ENCODE results near the gene C19orf73. TPM values are rescaled to one million over a fixed set of nuclear protein-coding genes. Genes with fewer than 3 reads are reported as not detected.
A peak's percentile ranks its signal among the peaks of the same experiment; 100 is the strongest.
"Not testable (repeated sequence)": the region's sequence is repeated elsewhere in the genome, so short reads cannot be mapped to it uniquely, and the experiment has no call there.

Gene C19orf73
- total and polyA plus RNA-seq, 2 donors: 1.6 TPM; not detected in 1

DNA sequence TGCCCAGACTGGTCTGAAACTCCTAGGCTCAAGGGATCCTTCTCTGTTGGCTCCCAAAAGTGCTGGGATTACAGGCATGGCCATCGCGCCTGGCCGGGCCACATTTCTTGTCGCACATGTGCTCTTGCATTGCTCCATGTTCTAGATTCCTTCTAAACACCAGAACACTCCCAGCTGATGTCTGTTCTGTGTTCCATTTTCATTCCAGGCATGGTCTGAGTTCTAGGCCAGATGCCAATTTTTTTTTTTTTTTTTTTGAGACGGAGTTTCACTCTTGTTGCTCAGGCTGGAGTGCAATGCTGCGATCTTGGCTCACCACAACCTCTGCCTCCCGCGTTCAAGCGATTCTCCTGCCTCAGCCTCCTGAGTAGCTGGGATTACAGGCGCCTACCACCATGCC is 2.9 kb upstream of the C19orf73 start:
- H3K4me3 ChIP-seq (ENCODE audit: low read depth, low read length); H3K4me1 ChIP-seq (ENCODE audit: insufficient read depth); H3K36me3 ChIP-seq (ENCODE audit: insufficient read depth); H3K27ac ChIP-seq (ENCODE audit: low read depth); DNase-seq (ENCODE audit: extremely low spot score): not testable (repeated sequence)
- WGBS: 80% methylated on average over 10 of the region's 10 CpGs

DNA sequence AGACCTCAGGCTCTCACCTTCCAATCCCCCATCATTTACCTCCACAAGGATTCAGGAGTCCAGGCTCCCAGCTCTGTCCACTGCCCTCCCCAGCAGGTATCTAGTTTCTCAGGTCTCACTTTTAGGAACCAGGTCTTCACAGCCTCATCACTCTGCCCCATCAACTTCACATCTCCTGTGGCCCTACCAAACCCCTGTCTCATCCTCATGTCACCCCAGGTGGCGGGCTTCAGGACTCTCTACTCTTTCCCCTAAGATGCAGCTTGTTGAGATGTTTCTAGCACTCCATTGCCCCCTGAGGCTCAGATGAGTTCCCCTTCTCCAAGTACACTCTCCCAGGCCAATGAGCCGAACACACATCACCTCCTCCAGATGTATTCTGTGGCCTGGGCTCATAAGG is 1.9 kb upstream of the C19orf73 start:
- no peak overlapping the region for H3K4me3 ChIP-seq (ENCODE audit: low read depth, low read length)
- H3K36me3 ChIP-seq (ENCODE audit: insufficient read depth): no peaks in the 10 kb centered on the region
- no peak overlapping the region for H3K27ac ChIP-seq (ENCODE audit: low read depth)
- no peak for DNase-seq (ENCODE audit: extremely low spot score)
- no peaks in the 10 kb centered on the region for H3K4me1 ChIP-seq (ENCODE audit: insufficient read depth)
- WGBS: 91% methylated on average over 2 of the region's 2 CpGs

DNA sequence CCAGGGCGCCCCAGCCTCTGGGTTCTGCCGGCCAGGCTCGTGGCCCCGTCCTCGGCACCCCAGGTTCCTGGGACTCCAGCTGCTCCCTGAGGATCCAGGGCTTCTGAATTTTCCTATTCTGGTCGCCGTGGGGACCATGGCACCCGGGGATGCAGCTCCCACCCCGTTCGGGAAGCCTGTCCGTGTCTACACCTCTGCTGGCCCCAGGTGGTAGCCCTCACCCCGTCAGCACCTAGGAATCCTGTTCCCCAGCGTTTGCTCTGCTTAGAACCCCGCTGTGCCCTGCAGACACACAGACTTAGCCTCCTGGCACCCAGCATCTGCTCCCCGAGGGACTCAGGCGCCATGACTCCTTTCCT is 1.4 kb upstream of the C19orf73 start:
- WGBS: 13% methylated on average over 16 of the region's 16 CpGs
- DNase-seq (ENCODE audit: extremely low spot score): no peak
- H3K36me3 ChIP-seq (ENCODE audit: insufficient read depth): no peaks in the 10 kb centered on the region
- no peaks in the 10 kb centered on the region for H3K4me1 ChIP-seq (ENCODE audit: insufficient read depth)
- H3K27ac ChIP-seq (ENCODE audit: low read depth): no peak overlapping the region
- H3K4me3 ChIP-seq (ENCODE audit: low read depth, low read length): no peak overlapping the region

DNA sequence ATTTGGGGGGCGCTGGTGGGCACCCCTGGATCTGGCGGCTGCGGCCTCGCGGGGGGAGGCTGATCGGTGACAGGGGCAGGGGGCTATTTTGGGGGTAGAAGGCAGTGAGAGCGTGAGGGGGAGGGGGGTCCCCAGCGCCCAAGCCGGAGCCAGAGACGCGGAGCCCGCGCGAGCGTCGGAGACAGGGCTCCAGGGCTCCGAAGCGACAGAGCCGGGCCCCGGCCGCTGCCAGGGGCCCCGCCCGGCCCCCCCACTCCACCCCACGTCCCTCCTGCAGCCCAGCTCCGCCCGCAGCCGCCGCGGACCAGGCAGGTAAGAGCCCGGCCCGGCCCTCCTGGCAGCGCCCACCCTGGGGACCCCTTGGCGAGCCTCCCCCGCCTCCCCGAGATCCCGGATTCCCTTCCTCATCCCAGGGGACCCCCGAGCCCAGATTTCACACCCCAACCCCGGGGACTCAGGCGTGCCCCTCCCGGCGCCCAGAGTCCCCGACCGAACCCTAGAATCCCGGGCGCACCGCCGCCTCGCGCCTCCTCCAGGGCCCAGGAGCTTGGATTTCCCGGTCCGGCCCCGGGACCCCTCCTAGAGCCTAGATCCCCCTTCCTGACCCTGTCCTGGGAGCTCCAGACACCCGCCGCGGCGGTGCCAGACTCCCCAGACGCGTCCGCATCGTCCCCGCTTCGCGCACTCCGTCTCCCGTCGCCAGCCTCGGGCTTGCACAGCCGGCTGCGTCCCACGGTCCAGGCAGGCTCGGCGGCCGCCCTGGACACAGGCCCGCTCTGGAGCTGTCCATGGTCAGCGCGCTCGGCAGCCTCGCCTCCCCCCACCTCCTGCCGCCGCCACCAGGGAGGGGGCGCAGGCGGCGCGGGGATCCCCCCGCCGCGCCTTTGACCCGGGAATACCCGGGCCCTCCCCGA is 725 bp upstream of the C19orf73 start, which contains the start of gene PPFIA3:
Gene PPFIA3 (plus strand): TSS at position 134 of the 914 bp plus-strand sequence. CDS start 8,330 bp downstream, outside the sequence.
- Histone ChIP-seq H3K4me1 (ENCODE audit: insufficient read depth) (no peaks in the 10 kb centered on the region), H3K36me3 (ENCODE audit: insufficient read depth) (no peaks in the 10 kb centered on the region), H3K4me3 (ENCODE audit: low read depth, low read length) (peak within 1 kb of the TSS; percentile 50), H3K27ac (ENCODE audit: low read depth) (peak within 1 kb of the TSS; percentile 96)
- no peak for DNase-seq (ENCODE audit: extremely low spot score)
- under 1% methylated on average over 90 of the region's 90 CpGs for WGBS

DNA sequence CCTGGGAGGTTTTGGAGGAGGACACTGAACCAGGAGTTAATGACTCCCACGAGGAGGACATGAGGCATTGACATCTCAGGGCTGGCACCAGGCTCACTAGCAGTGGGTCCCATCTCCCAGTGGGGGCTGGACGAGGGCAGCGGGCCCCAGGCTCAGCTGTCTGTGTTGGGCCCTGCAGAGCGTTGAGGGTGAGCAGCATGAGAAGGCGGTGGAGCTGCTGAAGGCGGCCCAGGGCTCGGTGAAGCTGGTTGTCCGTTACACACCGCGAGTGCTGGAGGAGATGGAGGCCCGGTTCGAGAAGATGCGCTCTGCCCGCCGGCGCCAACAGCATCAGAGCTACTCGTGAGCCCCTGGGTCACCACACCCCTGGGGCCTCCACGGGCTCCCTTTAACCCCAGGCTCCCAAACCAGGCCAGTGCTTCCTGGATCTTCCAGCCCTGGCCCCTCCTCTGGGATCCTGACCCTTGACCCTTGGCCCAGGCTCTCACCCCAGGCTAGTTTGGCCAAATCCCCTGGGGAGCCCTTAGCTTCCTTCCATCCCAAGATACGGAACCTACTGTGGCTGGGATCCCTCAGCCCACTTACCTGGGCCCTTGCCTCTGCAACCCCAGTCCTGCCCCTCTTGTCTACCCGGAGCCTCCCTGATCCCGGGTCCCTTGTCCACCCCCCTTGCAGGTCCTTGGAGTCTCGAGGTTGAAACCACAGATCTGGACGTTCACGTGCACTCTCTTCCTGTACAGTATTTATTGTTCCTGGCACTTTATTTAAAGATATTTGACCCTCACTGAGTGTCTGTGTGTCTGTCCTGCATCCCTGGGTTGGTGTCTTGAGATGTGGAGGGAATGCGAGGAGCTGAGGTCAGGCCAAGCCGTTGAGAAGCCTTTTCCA is 1.0 kb downstream of the C19orf73 start:
- 68% methylated on average over 26 of the region's 26 CpGs for WGBS
- no peaks in the 10 kb centered on the region for H3K4me1 ChIP-seq (ENCODE audit: insufficient read depth)
- H3K27ac ChIP-seq (ENCODE audit: low read depth): peak overlapping the region; percentile 96
- H3K4me3 ChIP-seq (ENCODE audit: low read depth, low read length): peak overlapping the region; percentile 50
- no peaks in the 10 kb centered on the region for H3K36me3 ChIP-seq (ENCODE audit: insufficient read depth)
- DNase-seq (ENCODE audit: extremely low spot score): no peak

DNA sequence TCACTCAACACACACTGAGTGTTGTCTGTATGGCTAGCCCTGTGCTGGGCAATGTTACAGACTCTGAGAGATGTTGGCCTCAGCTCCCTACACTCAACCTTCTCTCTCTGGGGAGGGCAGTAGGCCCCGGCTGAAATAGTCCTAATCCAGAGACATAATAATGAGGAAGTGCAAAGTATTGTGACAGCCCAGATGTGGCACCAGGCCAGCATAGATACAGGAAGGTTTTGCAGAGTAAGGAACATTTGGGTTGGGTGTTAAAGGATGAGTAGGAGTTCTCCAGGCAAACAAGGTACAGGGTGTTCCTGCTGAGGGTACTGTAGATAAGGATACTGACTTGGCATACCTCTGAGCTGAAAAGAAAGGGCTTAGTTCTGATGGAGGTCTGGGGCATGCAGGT is 2.4 kb downstream of the C19orf73 start:
- no peaks in the 10 kb centered on the region for H3K36me3 ChIP-seq (ENCODE audit: insufficient read depth)
- H3K4me1 ChIP-seq (ENCODE audit: insufficient read depth): no peaks in the 10 kb centered on the region
- 54% methylated on average over 1 of the region's 1 CpG for WGBS
- no peak for DNase-seq (ENCODE audit: extremely low spot score)
- H3K4me3 ChIP-seq (ENCODE audit: low read depth, low read length): no peak overlapping the region
- no peak overlapping the region for H3K27ac ChIP-seq (ENCODE audit: low read depth)

DNA sequence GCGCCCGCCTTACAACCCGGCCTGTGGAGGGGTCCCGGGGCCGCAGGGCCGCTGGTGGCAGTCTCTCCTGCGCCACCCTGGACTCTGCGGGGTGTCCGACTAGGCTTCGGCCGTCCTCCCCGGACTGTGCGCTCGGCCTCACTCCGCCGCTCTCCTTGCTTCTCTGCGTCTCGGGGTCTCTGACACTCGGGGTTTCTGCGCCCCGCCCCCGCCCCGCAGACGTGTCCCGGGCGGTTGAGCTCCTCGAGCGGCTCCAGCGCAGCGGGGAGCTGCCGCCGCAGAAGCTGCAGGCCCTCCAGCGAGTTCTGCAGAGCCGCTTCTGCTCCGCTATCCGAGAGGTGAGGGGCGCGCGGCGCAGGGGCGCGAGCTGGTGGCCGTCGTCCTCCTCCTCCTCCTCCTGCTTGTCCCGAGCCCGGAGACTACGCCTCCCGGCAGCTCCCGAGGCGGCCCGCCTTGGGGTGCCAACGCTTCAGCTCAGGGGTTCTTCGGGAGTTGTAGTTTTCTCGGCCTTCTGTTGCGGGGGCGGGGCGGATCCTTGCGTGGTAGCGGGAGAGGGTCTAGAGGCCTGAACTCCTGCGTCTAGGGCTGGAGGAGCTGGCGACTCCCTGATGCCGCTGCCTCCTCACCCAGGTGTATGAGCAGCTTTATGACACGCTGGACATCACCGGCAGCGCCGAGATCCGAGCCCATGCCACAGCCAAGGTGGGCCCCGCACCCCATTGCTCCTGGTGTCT is 4.1 kb downstream of the C19orf73 start:
- Histone ChIP-seq H3K36me3 (ENCODE audit: insufficient read depth) (no peaks in the 10 kb centered on the region), H3K4me3 (ENCODE audit: low read depth, low read length) (peak overlapping the region; percentile 81), H3K4me1 (ENCODE audit: insufficient read depth) (no peaks in the 10 kb centered on the region), H3K27ac (ENCODE audit: low read depth) (no peak overlapping the region)
- peak; percentile 51 for DNase-seq (ENCODE audit: extremely low spot score)
- WGBS: 6% methylated on average over 68 of the region's 68 CpGs

DNA sequence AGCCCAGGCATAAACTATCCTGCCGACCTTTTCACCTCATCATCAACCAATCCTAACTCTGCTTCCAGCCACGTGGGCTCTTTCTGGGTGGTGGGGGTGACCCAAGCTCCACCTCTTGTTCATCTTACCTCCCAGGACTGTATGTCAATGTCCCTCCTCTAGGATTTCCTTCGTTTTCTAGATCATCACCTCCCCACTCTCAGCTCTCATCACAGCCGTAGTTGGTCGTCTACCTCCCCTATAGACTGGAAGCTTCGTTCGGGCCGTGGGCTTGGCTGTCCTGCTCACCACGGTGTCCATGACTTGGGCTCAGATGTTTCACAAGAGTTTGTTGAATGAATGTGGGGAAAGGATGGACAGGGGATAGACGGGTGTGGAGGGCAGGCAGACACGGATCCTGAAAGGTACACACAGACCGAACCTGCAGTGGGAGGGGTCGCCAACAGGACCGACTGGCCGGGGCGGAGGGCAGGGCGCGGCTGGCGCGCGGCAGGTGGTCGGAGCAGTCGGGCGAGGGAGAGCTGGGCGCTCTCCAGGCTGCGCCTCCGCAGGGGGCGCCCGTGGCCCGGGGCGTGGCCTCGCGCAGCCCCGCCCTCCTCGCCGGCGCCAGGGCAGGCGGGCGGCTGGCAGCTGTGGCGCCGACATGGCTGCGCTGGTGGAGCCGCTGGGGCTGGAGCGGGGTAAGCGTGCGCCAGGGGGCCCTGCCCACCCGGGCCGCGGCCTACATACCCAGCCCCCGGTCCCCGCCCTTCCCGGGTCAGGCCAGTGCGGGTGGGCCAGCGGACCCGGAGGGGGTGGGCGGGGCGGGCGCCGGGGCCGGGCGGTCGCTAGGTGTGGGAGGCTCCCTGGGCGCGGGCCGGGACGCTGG is 4.9 kb downstream of the C19orf73 start, which contains the start of gene LIN7B:
Gene LIN7B (plus strand): TSS at position 609 of the 868 bp plus-strand sequence. CDS start 35 bp downstream, at position 644.
- WGBS: under 1% methylated on average over 66 of the region's 66 CpGs
- Histone ChIP-seq H3K4me1 (ENCODE audit: insufficient read depth) (no peaks in the 10 kb centered on the region), H3K4me3 (ENCODE audit: low read depth, low read length) (peak within 1 kb of the TSS; percentile 81), H3K36me3 (ENCODE audit: insufficient read depth) (no peaks in the 10 kb centered on the region), H3K27ac (ENCODE audit: low read depth) (no peak within 1 kb of the TSS)
- no peak for DNase-seq (ENCODE audit: extremely low spot score)

DNA sequence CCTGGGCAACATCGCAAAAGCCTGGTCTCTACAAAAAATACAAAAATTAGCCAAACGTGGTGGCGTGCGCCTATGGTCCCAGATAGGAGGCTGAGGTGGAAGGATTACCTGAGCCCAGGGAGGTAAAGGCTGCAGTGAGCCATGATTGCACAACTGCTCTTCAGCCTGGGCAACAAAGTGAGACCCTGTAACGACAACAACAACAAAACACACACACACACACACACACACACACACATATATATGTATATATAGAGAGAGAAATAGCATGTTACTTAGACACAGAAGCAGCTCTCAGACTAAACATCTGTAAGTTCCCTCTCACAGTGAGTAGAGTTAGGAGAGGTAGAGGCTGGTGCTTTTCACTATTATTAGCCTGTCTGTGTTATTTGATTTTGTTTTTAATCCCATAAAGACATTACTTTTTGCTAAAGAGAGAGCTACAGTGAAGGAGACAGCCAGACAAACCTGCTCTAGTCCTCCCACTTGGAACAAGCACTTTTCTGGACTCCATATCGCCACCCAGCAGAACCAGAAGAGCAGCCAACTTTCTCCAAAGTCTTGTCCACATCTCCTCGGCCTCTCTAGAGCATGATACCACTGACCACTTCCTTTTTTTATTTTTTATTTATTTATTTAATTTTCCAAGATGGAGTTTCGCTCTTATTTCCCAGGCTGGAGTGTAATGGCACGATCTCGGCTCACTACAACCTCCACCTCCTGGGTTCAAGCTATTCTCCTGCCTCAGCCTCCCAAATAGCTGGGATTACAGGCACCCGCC is 7.5 kb downstream of the C19orf73 start:
- no peak overlapping the region for H3K27ac ChIP-seq (ENCODE audit: low read depth)
- DNase-seq (ENCODE audit: extremely low spot score): no peak
- H3K4me3 ChIP-seq (ENCODE audit: low read depth, low read length): no peak overlapping the region
- H3K4me1 ChIP-seq (ENCODE audit: insufficient read depth): no peaks in the 10 kb centered on the region
- H3K36me3 ChIP-seq (ENCODE audit: insufficient read depth): peaks cover 4% of the 10 kb centered on the region
- 80% methylated on average over 11 of the region's 11 CpGs for whole genome bisulfite sequencing

DNA sequence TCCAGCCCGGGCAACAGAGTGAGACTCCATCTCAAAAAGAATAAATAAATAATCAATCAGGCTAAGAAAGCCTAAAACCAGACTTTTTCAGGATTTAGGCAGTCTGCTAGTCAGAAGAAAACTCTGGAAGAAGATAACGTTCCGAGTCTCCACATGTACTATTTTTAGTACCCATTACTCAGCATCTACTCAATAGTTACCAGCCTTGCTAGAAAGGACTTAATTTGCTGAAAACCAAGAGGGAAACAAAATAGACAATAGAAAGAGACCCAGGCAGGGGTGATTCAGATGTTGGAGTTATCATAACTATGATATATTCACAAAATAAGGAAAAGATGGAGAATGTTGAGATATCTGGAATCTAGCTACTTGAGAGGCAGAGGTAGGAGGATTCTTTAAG is 8.4 kb downstream of the C19orf73 start:
- peaks cover 4% of the 10 kb centered on the region for H3K36me3 ChIP-seq (ENCODE audit: insufficient read depth)
- H3K4me3 ChIP-seq (ENCODE audit: low read depth, low read length): no peak overlapping the region
- no peaks in the 10 kb centered on the region for H3K4me1 ChIP-seq (ENCODE audit: insufficient read depth)
- no peak for DNase-seq (ENCODE audit: extremely low spot score)
- H3K27ac ChIP-seq (ENCODE audit: low read depth): no peak overlapping the region
- WGBS: 27% methylated on average over 3 of the region's 3 CpGs

DNA sequence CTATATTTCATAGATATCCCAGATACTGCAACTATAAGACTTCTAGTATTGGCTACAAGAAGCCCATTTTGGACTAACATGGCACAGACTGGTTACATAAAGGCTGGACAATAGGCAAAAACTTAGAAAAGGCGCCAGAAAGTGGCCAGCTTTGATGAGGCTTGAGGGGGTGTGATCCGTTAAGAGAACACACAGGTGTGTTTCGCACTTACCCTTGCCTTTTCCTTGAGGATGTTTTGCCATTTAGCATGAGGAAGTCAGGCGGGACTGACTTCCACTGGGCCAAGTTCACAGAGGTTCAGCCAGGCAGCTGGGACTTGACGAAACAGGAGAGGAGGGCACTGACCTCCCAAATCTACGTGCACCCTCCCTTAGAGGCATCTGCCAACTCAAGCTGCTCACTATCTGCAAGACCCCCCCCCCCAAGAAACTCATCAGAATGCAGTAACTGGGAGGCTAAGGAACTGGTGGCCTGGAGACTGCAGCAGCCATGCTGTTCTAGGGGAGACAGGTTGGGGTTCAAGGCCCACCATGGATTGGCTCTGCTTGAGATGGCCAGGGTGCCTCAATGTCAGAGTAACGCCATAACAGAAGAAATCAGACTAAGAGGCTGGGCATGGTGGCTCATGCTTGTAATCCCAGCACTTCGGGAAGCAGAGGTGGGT is 9.2 kb downstream of the C19orf73 start:
- Histone ChIP-seq H3K4me3 (ENCODE audit: low read depth, low read length) (no peak overlapping the region), H3K27ac (ENCODE audit: low read depth) (no peak overlapping the region), H3K4me1 (ENCODE audit: insufficient read depth) (no peaks in the 10 kb centered on the region), H3K36me3 (ENCODE audit: insufficient read depth) (peaks cover 4% of the 10 kb centered on the region)
- DNase-seq (ENCODE audit: extremely low spot score): no peak
- WGBS: 78% methylated on average over 8 of the region's 8 CpGs

Measured in urinary bladder (tissue), 4 donors.